ENCODE results near the gene POLR3GL. TPM values are rescaled to one million over a fixed set of nuclear protein-coding genes. Genes with fewer than 3 reads are reported as not detected.

The POLR3GL gene
- total and polyA plus RNA-seq, 2 experiments from 2014 or later = 3.1 to 9.5 TPM

- Mint-ChIP-seq H3K9me3 (no peaks in the 10 kb centered on the region), H3K4me3 (no peak overlapping the region), H3K27ac (no peak overlapping the region), H3K4me1 (no peaks in the 10 kb centered on the region), H3K27me3 (ENCODE audit: insufficient read depth, low read depth, poor library complexity) (peaks cover 3% of the 10 kb centered on the region), H3K36me3 (ENCODE audit: low read depth) (no peaks in the 10 kb centered on the region)
- ATAC-seq (no peak), DNase-seq (ENCODE audit: low spot score) (no peak)
- Histone ChIP-seq H3K4me2 (no peak overlapping the region), H3K36me3 (ENCODE audit: insufficient read depth) (no peaks in the 10 kb centered on the region), H2AFZ (no peak overlapping the region), H3K27ac (ENCODE audit: low read depth) (no peak overlapping the region), H3K27me3 (ENCODE audit: insufficient read depth) (peaks cover 19% of the 10 kb centered on the region), H3K9me2 (ENCODE audit: insufficient read depth) (no peaks in the 10 kb centered on the region), H4K20me1 (replicated peaks; ENCODE audit: insufficient read depth) (no peaks in the 10 kb centered on the region), H3K79me2 (replicated peaks; ENCODE audit: insufficient read depth) (no peaks in the 10 kb centered on the region), H3F3A (replicated peaks; ENCODE audit: low read depth) (no peaks in the 10 kb centered on the region), H3K4me3 (no peak overlapping the region), H3K4me1 (ENCODE audit: insufficient read depth) (peaks cover 1% of the 10 kb centered on the region; the same call in 1 of the 2 replicates)
- TF ChIP-seq STAT1 (IDR thresholded peaks at IDR 0.05; ENCODE audit: unreplicated experiment) = no peak
- no peak for TF ChIP-seq EZH2 (IDR thresholded peaks at IDR 0.05; ENCODE audit: low read depth, unreplicated experiment)
- no peak for TF ChIP-seq ZNF114 (CRISPR knock-in tag; IDR thresholded peaks at IDR 0.05)
- TF ChIP-seq ZNF331 (CRISPR knock-in tag; IDR thresholded peaks at IDR 0.05; ENCODE audit: low read depth) = no peak
- TF ChIP-seq EZH2phosphoT487 (IDR thresholded peaks at IDR 0.05; ENCODE audit: unreplicated experiment) = no peak
- TF ChIP-seq POLR2AphosphoS5 (IDR thresholded peaks at IDR 0.05; ENCODE audit: low read depth) = no peak
- TF ChIP-seq REST (IDR thresholded peaks at IDR 0.05; ENCODE audit: unreplicated experiment) = no peak
- TF ChIP-seq, protein P1, sequence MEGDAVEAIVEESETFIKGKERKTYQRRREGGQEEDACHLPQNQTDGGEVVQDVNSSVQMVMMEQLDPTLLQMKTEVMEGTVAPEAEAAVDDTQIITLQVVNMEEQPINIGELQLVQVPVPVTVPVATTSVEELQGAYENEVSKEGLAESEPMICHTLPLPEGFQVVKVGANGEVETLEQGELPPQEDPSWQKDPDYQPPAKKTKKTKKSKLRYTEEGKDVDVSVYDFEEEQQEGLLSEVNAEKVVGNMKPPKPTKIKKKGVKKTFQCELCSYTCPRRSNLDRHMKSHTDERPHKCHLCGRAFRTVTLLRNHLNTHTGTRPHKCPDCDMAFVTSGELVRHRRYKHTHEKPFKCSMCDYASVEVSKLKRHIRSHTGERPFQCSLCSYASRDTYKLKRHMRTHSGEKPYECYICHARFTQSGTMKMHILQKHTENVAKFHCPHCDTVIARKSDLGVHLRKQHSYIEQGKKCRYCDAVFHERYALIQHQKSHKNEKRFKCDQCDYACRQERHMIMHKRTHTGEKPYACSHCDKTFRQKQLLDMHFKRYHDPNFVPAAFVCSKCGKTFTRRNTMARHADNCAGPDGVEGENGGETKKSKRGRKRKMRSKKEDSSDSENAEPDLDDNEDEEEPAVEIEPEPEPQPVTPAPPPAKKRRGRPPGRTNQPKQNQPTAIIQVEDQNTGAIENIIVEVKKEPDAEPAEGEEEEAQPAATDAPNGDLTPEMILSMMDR (conservative IDR thresholded peaks at IDR 0.05; ENCODE audit: low read depth in 2 of 2) = no peak
- TF ChIP-seq JUNB (IDR thresholded peaks at IDR 0.05; ENCODE audit: unreplicated experiment) = no peak
- TF ChIP-seq, protein P2, sequence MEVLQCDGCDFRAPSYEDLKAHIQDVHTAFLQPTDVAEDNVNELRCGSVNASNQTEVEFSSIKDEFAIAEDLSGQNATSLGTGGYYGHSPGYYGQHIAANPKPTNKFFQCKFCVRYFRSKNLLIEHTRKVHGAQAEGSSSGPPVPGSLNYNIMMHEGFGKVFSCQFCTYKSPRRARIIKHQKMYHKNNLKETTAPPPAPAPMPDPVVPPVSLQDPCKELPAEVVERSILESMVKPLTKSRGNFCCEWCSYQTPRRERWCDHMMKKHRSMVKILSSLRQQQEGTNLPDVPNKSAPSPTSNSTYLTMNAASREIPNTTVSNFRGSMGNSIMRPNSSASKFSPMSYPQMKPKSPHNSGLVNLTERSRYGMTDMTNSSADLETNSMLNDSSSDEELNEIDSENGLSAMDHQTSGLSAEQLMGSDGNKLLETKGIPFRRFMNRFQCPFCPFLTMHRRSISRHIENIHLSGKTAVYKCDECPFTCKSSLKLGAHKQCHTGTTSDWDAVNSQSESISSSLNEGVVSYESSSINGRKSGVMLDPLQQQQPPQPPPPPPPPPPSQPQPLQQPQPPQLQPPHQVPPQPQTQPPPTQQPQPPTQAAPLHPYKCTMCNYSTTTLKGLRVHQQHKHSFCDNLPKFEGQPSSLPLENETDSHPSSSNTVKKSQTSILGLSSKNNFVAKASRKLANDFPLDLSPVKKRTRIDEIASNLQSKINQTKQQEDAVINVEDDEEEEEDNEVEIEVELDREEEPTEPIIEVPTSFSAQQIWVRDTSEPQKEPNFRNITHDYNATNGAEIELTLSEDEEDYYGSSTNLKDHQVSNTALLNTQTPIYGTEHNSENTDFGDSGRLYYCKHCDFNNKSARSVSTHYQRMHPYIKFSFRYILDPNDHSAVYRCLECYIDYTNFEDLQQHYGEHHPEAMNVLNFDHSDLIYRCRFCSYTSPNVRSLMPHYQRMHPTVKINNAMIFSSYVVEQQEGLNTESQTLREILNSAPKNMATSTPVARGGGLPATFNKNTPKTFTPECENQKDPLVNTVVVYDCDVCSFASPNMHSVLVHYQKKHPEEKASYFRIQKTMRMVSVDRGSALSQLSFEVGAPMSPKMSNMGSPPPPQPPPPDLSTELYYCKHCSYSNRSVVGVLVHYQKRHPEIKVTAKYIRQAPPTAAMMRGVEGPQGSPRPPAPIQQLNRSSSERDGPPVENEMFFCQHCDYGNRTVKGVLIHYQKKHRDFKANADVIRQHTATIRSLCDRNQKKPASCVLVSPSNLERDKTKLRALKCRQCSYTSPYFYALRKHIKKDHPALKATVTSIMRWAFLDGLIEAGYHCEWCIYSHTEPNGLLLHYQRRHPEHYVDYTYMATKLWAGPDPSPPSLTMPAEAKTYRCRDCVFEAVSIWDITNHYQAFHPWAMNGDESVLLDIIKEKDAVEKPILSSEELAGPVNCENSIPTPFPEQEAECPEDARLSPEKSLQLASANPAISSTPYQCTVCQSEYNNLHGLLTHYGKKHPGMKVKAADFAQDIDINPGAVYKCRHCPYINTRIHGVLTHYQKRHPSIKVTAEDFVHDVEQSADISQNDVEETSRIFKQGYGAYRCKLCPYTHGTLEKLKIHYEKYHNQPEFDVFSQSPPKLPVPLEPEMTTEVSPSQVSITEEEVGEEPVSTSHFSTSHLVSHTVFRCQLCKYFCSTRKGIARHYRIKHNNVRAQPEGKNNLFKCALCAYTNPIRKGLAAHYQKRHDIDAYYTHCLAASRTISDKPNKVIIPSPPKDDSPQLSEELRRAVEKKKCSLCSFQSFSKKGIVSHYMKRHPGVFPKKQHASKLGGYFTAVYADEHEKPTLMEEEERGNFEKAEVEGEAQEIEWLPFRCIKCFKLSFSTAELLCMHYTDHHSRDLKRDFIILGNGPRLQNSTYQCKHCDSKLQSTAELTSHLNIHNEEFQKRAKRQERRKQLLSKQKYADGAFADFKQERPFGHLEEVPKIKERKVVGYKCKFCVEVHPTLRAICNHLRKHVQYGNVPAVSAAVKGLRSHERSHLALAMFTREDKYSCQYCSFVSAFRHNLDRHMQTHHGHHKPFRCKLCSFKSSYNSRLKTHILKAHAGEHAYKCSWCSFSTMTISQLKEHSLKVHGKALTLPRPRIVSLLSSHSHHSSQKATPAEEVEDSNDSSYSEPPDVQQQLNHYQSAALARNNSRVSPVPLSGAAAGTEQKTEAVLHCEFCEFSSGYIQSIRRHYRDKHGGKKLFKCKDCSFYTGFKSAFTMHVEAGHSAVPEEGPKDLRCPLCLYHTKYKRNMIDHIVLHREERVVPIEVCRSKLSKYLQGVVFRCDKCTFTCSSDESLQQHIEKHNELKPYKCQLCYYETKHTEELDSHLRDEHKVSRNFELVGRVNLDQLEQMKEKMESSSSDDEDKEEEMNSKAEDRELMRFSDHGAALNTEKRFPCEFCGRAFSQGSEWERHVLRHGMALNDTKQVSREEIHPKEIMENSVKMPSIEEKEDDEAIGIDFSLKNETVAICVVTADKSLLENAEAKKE (CRISPR knock-in tag; IDR thresholded peaks at IDR 0.05) = no peak
- TF ChIP-seq, protein P3, sequence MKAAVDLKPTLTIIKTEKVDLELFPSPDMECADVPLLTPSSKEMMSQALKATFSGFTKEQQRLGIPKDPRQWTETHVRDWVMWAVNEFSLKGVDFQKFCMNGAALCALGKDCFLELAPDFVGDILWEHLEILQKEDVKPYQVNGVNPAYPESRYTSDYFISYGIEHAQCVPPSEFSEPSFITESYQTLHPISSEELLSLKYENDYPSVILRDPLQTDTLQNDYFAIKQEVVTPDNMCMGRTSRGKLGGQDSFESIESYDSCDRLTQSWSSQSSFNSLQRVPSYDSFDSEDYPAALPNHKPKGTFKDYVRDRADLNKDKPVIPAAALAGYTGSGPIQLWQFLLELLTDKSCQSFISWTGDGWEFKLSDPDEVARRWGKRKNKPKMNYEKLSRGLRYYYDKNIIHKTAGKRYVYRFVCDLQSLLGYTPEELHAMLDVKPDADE (IDR thresholded peaks at IDR 0.05) = no peak
- TF ChIP-seq CREB1 (CRISPR knock-in tag; IDR thresholded peaks at IDR 0.05; ENCODE audit: low read depth) = no peak
- TF ChIP-seq NANOG (IDR thresholded peaks at IDR 0.05; ENCODE audit: borderline replicate concordance) = no peak
Observed at GRCh38 chr1:146013559-146013922, 49.1 kb downstream of the POLR3GL start.
